SH-SY5Y (cell line): ENCODE data around the gene TACC2.

Experiments
- GATA2 ChIP-seq: IDR thresholded peaks from 2 replicates; pipeline ENCODE4 v1.6.1; 2011; ENCODE audit warnings: mild to moderate bottlenecking, low read depth, low read length
- GATA3 ChIP-seq: IDR thresholded peaks from 2 replicates; pipeline ENCODE4 v1.6.1; 2011; ENCODE audit warnings: low read depth, mild to moderate bottlenecking, low read length, moderate library complexity

GRCh38 chr10:122213364-122213763, 224.4 kb downstream of the TACC2 start:
- TF ChIP-seq GATA2 = no peak
- TF ChIP-seq GATA3 = no peak
